Hematopoietic multipotent progenitor cell treated with erythropoietin and hydrocortisone succinate and interleukin-3 and kit ligand, for 15 days (in vitro differentiated cells): ENCODE data around the gene TMEM117.
A peak's percentile ranks its signal among the peaks of the same experiment; 100 is the strongest.

ENCODE experiments used
- DNase-seq: peaks from one replicate; pipeline ENCODE4 v3.0.0-alpha.2; 2015; ENCODE audit warnings: low spot score

Gene TMEM117

DNA sequence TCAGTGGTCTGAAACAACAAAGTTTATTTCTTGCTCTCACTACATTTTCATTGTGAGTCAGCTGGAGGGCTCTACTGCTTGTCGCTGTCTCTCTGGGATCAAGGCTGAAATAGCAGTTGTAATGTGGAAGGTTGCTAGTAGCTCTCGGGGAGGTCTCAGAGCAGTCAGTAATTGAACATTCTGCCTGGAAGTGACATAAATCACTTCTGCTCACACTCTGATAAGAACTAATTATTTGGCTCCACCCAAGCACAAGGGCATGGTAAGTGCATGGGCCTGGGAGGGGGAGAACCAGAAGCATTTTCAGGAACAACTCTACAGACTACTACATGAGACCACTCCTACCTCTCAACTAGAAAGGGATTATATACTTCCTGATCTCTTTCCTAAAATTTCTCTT lies 128.2 kb downstream of the TMEM117 start:
- no peak for DNase-seq

DNA sequence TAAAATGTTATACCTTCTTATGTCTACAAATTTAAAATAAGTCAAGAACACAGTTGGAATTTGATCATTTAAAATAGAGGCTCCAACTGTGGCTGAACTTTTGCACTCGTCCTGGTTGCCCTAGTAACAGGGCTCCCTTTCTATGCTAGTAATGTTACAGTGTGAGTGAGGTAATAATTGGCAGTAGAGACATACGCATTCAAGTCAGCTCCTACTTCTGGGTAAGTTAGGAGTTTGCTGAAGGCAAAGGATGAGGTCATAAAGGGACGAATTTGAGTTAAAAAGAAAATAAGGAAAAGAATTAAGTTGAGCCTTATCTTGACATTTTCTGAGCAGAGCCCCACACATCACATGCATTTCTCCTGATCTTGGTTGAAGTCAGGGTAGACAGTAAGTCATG lies 129.1 kb downstream of the TMEM117 start:
- no peak for DNase-seq

DNA sequence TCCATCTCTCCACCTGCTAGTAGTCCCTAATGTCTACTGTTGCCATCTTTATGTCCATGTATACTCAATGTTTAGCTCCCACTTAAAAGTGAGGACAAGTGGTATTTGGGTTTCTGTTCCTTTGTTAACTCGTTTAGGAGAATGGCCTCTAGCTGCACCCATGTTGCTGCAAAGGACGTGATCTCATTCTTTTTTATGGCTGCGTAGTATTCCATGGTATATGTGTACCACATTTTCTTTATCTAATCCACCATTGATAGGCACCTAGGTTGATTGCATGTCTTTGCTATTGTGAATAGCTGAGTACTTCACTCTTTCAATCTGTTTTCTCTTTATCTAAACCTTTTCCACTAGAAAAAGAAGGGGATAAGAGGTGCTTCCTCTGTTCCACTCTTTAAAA lies 130.0 kb downstream of the TMEM117 start:
- DNase-seq: no peak

DNA sequence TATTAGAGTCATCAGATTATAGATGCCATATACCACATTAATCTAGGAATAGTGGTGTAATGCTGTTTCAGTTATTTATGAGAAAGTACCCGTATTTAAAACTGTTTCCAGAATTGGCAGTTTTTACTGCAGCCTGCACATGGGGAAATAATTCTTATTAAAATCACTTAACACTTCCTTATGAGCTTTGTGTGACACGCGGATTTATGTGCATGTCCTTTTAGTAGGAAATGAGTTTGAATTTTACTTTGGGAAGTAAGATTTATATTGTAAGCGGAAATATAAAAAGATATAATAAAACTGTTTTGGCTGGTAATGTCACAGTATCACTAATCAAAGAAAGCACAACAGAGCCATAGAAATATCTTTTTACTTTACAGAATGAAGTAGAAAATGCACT lies 132.9 kb downstream of the TMEM117 start:
- no peak for DNase-seq

DNA sequence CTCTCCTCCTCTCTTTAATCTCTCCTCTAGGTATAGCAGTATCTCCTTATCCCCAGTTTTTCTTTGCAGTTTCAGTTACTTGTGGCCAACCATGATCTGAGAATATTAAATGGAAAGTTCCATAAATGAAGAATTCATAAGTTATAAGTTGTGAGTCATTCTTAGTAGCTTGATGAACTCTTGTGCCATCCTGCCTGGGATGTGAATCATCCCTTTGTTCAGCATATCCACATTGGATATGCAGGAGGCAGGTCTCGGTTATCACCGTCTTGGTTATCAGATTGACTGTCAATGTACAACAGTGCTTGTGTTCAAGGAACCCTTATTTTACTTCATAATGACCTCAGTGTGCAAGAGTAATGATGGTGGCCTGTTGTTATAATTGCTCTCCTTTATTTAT lies 134.0 kb downstream of the TMEM117 start:
- no peak for DNase-seq

DNA sequence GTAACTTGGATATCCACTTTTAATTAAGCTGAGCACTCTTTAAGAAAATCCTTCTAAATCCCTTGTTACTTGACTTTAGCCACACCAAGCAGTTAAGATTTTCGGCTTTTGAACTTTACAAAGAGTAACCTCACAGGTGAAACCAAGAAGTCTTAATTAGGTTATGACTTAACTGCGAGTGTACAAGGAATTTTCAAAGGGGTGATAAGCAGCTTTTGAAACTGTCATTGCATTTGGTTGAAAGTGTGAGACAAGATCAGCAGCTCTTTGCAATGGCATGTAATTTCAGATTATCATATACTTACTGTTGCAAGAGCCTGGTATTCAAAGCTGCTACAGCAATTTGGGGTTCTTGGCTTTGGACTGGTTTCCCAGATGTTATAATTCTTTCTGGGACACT lies 137.5 kb downstream of the TMEM117 start:
- DNase-seq: no peak

DNA sequence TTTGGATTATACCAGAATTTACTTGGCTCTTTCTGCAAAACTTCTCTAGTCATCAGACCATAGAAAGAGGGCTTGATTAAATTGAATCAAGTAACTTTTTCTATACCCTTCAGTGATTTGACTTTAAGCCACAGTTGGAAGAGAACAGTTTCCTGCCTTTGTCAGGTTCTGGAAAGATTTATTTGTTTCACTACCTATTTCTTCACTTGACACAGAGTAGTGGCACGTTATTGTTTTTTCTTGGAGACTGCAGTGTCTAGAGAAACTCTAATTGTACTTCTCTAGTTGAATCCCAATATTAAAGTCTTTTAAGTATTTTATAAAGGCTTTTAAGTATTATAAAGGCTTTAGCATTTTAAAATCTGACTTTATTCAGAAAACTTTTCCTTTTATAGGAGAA lies 138.1 kb downstream of the TMEM117 start:
- no peak for DNase-seq

DNA sequence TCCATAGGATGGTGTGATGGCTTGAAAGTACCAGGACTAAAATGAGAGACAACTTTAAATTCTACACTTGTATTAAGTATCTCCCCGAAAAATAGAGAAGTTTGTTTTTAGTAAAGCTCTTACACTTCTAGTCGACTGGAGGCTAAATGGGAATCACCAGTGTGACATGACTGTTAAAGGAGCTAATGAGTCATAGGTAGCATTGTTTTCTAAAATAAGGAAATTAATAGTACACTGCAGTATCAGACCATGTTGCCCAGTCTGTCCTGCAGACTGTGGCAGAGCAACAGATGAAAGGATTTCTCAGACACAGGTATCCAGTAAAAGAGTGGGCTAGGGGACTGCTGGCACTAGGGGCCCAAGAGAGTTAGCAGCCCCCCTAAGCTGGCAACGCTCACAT lies 140.1 kb downstream of the TMEM117 start:
- no peak for DNase-seq

DNA sequence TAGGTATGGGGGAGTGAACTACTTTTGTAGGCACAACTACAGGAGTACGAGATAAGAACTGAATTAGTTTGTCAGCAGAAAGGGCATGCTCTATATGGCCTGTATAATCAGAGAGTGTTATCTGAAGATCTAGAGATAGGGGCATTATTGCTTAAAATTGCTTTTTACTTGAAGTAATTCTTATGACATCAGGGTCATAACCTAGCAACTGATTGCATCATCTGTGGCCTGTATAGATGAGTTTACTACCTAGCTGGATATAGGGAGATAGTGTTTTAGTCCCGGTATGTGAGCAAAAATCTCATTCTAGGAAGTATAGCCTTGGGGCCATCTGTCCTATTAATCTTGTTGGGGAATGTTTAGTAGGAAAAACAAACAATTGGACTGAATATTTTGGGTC lies 142.7 kb downstream of the TMEM117 start:
- DNase-seq: no peak

DNA sequence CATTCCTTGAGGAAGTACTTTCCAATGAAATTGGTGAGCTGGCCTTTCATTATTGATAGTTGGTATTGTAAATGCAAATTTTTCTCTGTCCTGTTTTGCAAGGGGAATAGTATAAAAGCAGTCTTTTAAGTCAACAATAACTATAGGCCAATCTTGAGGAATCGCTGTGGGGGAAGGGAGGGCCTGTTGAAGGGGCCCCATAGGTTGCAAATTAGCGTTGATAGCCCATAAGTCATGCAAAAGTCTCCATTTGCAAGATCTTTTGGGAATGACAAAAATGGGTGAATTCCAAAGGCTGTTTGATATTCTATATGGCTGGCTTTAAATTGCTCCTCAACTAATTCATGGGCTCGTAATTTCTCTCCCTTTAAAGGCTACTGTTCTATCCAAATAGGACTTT lies 143.6 kb downstream of the TMEM117 start:
- no peak for DNase-seq

DNA sequence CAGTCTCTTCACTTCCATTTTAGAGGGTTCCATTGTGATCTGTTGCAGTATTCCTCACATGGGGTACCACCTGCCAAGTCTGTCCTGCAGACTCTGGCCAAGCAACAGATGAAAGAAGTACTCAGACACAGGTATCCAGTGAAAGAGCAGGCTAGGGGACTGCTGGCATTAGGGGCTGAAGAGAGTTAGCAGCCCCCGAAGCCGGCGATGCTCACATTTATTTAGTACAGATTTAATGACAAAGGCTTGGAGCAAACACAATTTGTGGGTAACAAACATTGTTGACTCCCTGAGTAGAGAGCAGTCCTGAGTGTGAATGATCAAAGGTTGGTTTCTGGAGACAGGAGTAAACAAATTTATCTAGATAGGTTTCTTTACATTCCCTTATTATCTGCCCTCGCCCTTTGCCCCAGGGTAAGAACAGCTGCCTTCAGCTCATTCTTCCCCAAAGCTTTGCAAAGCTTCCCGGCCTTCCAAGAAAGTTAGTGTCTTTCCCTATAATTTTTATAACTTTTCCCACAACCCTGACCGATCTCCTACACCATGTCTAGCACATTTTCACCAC lies 144.8 kb downstream of the TMEM117 start:
- DNase-seq: no peak

DNA sequence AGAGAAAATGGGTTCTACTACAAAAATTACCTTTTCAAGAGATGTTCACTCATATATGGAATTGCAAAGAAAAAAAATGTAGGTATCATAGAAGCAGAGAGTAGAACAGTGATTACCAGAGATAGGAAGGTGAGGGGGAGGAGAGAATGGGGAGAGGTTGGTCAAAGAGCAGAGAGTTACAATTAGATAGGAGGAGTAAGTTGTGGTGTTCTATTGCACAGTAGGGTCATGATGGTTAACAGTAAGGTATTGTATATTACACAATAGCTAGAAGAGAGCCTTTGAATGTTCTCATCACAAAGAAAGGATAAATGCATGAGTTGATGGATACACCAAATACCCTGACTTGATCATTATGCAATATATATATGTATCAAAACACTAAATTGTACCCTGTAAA lies 145.8 kb downstream of the TMEM117 start:
- DNase-seq: no peak

DNA sequence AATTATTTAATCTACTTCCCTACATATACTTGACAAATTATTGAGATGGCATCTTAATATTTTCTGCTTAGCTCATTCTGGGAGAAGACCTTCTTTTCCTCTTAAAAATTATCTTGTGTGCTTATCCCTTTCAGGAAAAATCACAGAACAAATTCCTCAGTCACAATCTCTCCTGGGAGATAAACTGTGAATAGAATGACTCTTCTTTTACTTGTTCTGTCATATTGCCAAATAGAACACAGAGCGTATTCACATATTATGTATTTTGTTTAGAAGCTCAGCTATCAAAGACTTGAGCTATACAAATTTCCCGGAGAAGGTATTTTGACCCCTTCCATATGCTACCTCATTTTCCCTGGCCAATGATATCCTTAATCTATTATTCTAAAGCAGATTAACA lies 146.7 kb downstream of the TMEM117 start:
- no peak for DNase-seq

DNA sequence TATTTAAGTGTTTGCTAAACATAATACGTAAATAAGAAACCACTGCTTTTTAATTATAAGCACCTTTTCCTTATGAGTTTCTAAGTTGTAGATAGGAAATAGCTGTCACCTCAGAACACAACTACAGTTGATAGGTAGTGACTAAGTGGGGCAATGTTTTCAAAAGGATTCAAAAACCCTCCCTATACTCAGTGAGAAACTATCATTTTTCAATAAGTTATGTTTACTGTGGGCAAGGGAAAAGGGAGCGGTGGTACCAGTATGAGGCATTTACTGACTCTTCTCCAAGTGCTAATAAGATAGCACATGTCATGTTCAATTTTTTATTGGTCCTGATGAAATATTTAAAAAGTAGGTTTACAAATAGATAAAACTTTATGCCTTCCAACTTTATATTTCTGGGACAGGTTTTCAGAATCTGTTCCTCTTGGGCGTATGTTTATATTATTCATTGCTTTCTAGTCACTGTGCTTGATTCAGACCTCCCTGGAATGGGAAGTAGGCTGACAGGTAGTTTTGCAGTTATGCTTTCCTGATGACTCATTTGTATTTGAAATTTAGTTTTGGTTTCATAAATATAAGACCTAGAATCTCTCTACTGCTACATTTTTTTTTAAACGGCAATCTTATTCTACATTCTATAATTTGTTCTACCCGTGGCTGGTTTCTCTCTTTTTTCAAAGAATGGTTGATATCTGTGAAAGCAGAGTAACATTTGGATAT lies 153.1 kb downstream of the TMEM117 start:
- DNase-seq: no peak

DNA sequence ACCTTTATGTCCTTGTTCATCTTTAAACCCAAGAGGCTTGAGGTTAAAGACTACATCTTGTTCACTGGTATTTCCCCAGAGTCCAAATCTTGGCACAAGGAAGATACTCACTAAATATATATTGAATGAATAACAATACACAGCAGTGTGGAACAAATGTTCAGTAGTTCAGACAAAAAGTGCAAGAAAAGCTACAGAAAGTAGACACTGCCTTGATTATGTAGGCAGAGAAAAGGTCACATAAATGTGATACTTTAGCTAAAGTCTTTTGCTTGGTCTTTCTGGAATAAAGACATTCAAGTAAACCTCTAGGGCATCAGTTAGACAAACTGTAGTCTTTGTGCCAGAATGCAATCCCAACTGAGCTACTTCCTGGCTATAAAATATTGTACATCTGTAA lies 157.0 kb downstream of the TMEM117 start:
- DNase-seq: no peak

DNA sequence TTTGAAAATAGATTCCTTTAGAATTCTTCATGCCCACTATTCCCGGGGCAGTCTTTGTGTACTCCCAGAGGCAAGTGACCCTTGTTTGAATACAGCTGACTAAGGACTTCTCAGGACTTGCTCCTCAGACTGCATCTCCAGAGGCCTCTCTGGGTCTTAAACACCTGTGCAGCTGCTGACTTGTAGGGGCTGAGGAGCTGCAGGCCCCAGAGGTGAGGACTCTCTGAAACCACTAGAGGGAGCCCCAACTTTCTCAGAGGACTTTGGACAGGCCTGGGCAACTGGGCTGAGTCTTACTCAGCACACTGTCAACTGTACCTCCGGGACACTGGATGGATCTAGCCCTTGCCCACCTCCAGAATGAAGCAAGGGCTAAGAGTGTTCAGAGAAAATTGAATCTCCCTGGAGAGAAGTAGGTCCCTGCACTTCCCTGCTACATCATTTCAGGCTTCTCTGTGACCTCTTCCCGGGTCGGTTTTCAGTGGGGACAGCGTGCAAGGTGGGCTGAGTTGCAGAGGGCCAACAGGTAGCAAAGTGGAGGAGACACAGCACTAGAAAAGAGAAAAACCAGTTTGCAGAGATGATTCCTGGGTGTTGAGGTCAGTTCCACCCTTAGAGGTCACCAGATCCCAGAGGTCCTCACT lies 164.6 kb downstream of the TMEM117 start:
- peak; percentile 45 for DNase-seq

DNA sequence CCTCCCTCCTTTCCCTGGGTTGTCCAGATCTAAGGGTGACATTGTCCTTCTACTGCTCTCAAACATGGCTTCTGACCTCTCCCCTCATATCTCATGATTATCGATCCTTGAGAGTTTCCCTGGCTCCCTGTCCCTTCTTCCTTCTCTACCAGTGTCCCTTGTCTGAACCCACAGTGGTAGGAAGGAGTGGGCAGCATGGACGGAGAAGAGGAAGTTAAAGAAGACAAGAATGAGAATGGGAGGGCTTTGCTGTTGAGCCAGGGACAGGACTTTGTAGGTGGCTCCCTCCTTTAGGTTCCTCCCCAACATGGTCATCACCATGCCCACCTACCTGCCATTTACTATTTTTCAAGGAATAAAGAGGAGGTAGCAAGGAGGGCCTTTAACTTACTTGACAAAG lies 166.7 kb downstream of the TMEM117 start:
- no peak for DNase-seq

DNA sequence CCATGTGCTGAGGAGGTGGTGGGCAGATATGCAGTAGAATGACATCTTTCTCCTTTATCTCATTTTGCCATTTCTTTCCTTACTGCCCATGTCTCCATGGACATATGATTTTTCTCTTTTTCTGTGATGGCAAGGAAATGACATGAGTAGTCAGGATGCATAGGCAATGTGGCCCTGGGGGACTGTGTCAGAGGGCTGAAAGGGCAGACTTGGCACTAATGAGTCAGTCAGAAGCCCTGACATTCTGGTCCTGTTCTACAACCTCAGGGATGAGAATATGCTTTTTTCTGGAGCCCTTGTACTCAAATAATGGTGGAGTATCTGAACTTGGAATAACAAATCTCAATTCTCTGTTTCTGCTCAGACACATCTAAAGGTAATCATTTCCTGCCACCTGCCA lies 167.8 kb downstream of the TMEM117 start:
- no peak for DNase-seq

DNA sequence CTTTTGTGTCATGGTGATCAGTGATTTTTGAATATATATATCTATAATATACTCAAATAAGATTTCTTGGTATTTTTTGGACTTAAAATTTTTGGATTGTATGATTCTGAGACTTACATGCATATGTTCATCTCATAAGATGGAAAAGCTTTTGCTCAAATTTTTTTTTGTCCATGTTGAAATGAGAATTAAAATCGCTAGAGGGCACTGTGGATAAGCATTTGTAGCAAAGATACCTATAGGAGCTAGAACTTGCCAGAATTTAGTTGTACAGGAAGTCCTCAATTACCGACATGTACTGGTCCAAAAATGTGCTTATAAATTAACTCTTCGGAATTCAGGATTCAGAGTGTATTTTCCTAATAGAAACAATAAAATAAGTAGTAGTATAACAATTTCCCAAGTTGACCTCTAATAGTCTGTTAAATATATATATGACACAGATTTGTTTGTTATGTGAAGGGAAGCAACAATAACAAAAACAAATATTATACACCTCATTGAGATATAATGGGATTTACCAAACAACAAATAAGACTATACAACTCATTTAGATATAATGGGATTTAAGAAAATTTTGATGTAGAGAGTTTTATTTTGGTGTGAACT lies 179.6 kb downstream of the TMEM117 start:
- peak; percentile 22 for DNase-seq

DNA sequence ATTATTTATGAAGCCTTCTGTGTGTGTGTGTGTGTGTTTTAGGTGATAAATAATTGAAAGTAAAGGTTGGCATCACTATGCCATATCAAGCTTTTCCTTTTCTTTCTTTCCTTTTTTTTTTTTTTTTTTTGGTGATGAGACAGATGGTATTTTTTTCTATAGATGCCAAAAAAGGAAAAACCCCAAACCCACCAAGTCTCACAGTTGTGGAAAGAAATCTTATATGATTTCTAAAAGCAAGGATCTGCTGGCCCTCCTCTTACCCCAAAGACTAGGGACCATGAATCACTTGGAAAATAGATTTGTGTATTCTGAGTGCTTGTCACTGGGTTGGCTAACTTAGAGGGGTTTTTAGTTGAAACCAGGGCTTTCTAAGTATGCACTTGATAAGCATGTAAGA lies 181.3 kb downstream of the TMEM117 start:
- DNase-seq: no peak

DNA sequence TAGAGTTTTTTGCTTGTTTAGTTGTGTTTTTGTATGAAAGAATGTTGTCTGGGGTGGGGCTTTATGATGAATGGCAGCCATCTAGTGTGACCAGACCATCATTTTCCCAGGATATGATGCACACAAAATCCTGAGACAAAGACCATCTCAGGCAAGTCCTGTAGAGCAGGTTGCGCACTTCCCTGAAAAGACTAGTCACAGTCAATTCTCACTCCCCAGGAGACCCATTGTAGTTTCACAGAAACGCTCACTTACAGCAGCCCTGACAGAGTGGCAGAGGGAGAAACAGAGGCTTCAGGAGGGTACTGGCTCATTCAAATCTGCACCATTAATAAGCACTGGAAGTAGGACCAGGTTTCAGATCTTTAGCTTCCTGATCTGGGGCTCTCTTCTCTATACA lies 183.2 kb downstream of the TMEM117 start:
- no peak for DNase-seq

DNA sequence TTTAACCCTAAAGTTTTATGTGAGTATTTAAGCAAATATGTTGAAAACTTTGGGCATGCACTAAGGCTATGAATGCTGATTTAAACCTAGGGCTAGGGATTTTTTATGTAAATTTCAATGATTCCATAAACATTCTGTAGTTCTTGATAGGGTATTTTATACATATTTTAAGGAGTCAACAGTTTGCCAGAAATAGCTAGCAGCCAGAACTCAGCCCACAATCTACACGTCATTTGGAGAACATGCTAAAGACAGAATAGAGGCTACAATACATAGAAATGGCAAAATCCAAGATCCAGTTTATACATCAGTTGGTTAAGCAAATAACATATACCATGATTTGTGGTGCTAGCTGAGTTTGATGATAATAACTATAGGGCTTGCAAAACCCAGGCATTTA lies 184.7 kb downstream of the TMEM117 start:
- DNase-seq: no peak

DNA sequence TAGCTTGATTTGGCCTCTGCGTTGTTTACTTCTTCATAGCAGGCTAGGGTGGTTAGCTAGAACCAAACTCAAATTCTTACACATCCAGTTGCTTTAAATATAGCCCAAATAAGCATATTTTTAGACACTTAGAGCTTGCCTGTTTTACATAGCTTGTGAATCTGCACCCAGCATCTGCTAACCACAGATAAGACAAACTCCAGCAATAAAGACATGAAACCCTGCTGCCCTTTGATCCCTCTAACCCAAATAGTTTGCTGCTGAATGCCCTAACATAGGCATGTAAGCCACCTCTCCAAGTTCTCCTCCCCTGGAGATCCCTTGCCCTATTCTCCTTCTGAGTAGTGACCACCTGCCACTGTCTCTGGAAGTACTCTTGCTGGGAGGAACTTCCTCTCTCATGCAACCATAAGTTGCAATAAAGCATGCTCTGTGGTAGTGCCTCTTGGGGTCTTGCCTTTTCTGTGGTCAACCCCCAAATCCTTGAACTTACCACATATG lies 185.6 kb downstream of the TMEM117 start:
- DNase-seq: no peak
